HEK293 (cell line): ENCODE results near the gene SIAE.

Experiments used
- CTCF ChIA-PET: fragments of 350-600 bp; formaldehyde crosslinking; extraction: SDS; loops from one replicate; lab custom pipeline; 2021; ENCODE audit warnings: antibody characterized with exemption; lab: Yijun Ruan, JAX
- POLR2A ChIA-PET: fragments of 300-600 bp; formaldehyde crosslinking; extraction: SDS; loops from one replicate; lab custom pipeline; 2020; ENCODE audit warnings: antibody characterized with exemption, inconsistent platforms; lab: Yijun Ruan, JAX
- H3K27ac ChIP-seq: fragments of 200-500 bp; sonication (Bioruptor generic); 2 replicates; pipeline ENCODE4 v1.5.1; 2014; ENCODE audit warnings: low read depth, low read length, control low read depth, inconsistent platforms; ENCODE audit errors: extremely low read depth
- H3K36me3 ChIP-seq, 2 experiments: fragments of 200-500 bp in 1 of 2; sonication (Bioruptor generic) in 1 of 2; 1 replicate in 1 of 2; 2 replicates in 1 of 2; pipeline ENCODE4 v1.5.1; 2014 to 2017; ENCODE audit warnings: inconsistent platforms in 2 of 2, low read length in 2 of 2; ENCODE audit not compliant: control insufficient read depth in 2 of 2, insufficient read depth in 1 of 2
- H3K4me1 ChIP-seq: fragments of 200-500 bp; sonication (Bioruptor generic); 2 replicates; pipeline ENCODE4 v1.5.1; 2014; ENCODE audit warnings: mild to moderate bottlenecking, low read length, inconsistent platforms; ENCODE audit not compliant: control insufficient read depth, insufficient read depth
- H3K4me3 ChIP-seq: 2 replicates; pipeline ENCODE4 v1.5.1; 2011; ENCODE audit warnings: low read depth, mild to moderate bottlenecking, control low read depth, low read length, moderate library complexity
- H3K9me3 ChIP-seq: fragments of 200-500 bp; sonication (Bioruptor generic); 2 replicates; pipeline ENCODE4 v1.5.1; 2014; ENCODE audit warnings: low read depth, low read length, inconsistent platforms; ENCODE audit not compliant: control insufficient read depth, insufficient read depth
- ATF2 ChIP-seq: fragments of 450-650 bp; formaldehyde crosslinking; IDR thresholded peaks from 2 replicates; pipeline ENCODE4 v1.5.1; 2016; ENCODE audit warnings: missing biosample characterization, missing genetic modification characterization, low read depth
- EGR2 ChIP-seq: fragments of 450-650 bp; formaldehyde crosslinking; IDR thresholded peaks from 2 replicates; pipeline ENCODE4 v1.5.1; 2016; ENCODE audit warnings: low read depth, missing biosample characterization, missing genetic modification characterization
- SCRT2 ChIP-seq: fragments of 450-650 bp; formaldehyde crosslinking; IDR thresholded peaks from 2 replicates; pipeline ENCODE4 v1.5.1; 2016; ENCODE audit warnings: missing biosample characterization, missing genetic modification characterization
- SP7 ChIP-seq: fragments of 450-650 bp; formaldehyde crosslinking; IDR thresholded peaks from 2 replicates; pipeline ENCODE4 v1.5.1; 2016; ENCODE audit warnings: missing biosample characterization, missing genetic modification characterization
- ZBTB10 ChIP-seq: fragments of 450-650 bp; formaldehyde crosslinking; IDR thresholded peaks from 2 replicates; pipeline ENCODE4 v1.5.1; 2016; ENCODE audit warnings: missing biosample characterization, missing genetic modification characterization
- ZEB2 ChIP-seq: fragments of 450-650 bp; formaldehyde crosslinking; IDR thresholded peaks from 2 replicates; pipeline ENCODE4 v1.5.1; 2016; ENCODE audit warnings: missing biosample characterization, missing genetic modification characterization
- ZNF175 ChIP-seq: fragments of 450-650 bp; formaldehyde crosslinking; IDR thresholded peaks from 2 replicates; pipeline ENCODE4 v1.5.1; 2016; ENCODE audit warnings: missing biosample characterization, missing genetic modification characterization
- ZNF19 ChIP-seq: fragments of 450-650 bp; formaldehyde crosslinking; IDR thresholded peaks from 2 replicates; pipeline ENCODE4; 2016; ENCODE audit warnings: missing biosample characterization, missing genetic modification characterization, low read depth
- ZNF560 ChIP-seq: fragments of 450-650 bp; formaldehyde crosslinking; IDR thresholded peaks from 2 replicates; pipeline ENCODE4 v1.5.1; 2017; ENCODE audit warnings: missing biosample characterization, missing genetic modification characterization, borderline replicate concordance
- ZNF639 ChIP-seq: fragments of 450-650 bp; formaldehyde crosslinking; IDR thresholded peaks from 2 replicates; pipeline ENCODE4 v1.5.1; 2016; ENCODE audit warnings: missing biosample characterization, missing genetic modification characterization
- ZSCAN18 ChIP-seq: fragments of 450-650 bp; formaldehyde crosslinking; IDR thresholded peaks from 2 replicates; pipeline ENCODE4 v1.5.1; 2016; ENCODE audit warnings: missing biosample characterization, missing genetic modification characterization
- TF ChIP-seq, protein P1 (sequence below): IDR thresholded peaks from 2 replicates; pipeline ENCODE4 v1.6.1; 2011; ENCODE audit warnings: mild to moderate bottlenecking, low read depth, low read length, borderline replicate concordance
- TF ChIP-seq, protein P2 (sequence below): fragments of 450-650 bp; formaldehyde crosslinking; IDR thresholded peaks from 2 replicates; pipeline ENCODE4 v1.5.1; 2016; ENCODE audit warnings: missing biosample characterization, missing genetic modification characterization
- TF ChIP-seq, protein P3 (sequence below): fragments of 450-650 bp; formaldehyde crosslinking; IDR thresholded peaks from 2 replicates; pipeline ENCODE4 v1.5.1; 2016; ENCODE audit warnings: missing biosample characterization, missing genetic modification characterization, low read depth

The SIAE gene

DNA sequence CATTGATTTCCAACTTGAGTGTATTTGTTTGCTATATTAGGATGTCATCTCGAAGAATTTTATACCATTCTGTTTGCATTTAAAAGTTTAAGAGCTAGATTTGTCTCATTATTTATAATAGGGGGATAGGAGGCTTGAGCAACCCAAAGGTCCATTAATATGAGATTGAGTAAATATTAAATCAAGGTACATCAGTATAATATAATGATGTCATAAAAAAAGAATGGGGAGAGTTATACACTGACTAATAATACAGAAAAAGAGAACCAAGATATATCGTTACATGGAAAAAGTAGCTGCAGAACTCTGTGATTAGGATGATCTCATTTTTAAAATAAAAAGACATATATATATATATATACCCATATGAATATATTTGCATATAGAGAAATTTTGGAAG, 19.6 kb upstream of the SIAE start:
- no peak overlapping the region for H3K27ac ChIP-seq
- H3K4me1 ChIP-seq = no peaks in the 10 kb centered on the region
- H3K4me3 ChIP-seq = no peak overlapping the region
- CTCF ChIA-PET = no interaction called here
- no peaks in the 10 kb centered on the region for H3K9me3 ChIP-seq
- TF ChIP-seq, protein P1, sequence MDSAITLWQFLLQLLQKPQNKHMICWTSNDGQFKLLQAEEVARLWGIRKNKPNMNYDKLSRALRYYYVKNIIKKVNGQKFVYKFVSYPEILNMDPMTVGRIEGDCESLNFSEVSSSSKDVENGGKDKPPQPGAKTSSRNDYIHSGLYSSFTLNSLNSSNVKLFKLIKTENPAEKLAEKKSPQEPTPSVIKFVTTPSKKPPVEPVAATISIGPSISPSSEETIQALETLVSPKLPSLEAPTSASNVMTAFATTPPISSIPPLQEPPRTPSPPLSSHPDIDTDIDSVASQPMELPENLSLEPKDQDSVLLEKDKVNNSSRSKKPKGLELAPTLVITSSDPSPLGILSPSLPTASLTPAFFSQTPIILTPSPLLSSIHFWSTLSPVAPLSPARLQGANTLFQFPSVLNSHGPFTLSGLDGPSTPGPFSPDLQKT = no peak
- no peak for TF ChIP-seq ZNF175 (tag by site-specific recombination)
- TF ChIP-seq ZNF19 (tag by site-specific recombination) = no peak
- TF ChIP-seq ZEB2 = no peak
- TF ChIP-seq ATF2 (tag by site-specific recombination) = peak; percentile 71
- TF ChIP-seq SP7 (tag by site-specific recombination) = no peak
- TF ChIP-seq ZBTB10 (tag by site-specific recombination) = no peak
- no peak for TF ChIP-seq SCRT2 (tag by site-specific recombination)
- TF ChIP-seq ZSCAN18 (tag by site-specific recombination) = no peak
- TF ChIP-seq, all 188 proteins: peak for 1
- H3K36me3 ChIP-seq = peaks cover 0 to 3% of the 10 kb centered on the region in 2 experiments; a peak in 1 of 3 replicates
- POLR2A ChIA-PET = no interaction called here

GRCh38 chr11:124682443-124682842, 8.9 kb upstream of the SIAE start:
- Histone ChIP-seq H3K4me1 (no peaks in the 10 kb centered on the region), H3K9me3 (no peaks in the 10 kb centered on the region), H3K36me3 (peaks cover 0 to 5% of the 10 kb centered on the region in 2 experiments; a peak in 1 of 3 replicates)
- CTCF ChIA-PET = no interaction called here
- TF ChIP-seq ZNF560 (tag by site-specific recombination) (no peak), ZNF639 (no peak), EGR2 (tag by site-specific recombination) (no peak)
- TF ChIP-seq, protein P2, sequence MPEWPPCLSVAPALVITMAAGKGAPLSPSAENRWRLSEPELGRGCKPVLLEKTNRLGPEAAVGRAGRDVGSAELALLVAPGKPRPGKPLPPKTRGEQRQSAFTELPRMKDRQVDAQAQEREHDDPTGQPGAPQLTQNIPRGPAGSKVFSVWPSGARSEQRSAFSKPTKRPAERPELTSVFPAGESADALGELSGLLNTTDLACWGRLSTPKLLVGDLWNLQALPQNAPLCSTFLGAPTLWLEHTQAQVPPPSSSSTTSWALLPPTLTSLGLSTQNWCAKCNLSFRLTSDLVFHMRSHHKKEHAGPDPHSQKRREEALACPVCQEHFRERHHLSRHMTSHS (tag by site-specific recombination) = no peak
- TF ChIP-seq, protein P3, sequence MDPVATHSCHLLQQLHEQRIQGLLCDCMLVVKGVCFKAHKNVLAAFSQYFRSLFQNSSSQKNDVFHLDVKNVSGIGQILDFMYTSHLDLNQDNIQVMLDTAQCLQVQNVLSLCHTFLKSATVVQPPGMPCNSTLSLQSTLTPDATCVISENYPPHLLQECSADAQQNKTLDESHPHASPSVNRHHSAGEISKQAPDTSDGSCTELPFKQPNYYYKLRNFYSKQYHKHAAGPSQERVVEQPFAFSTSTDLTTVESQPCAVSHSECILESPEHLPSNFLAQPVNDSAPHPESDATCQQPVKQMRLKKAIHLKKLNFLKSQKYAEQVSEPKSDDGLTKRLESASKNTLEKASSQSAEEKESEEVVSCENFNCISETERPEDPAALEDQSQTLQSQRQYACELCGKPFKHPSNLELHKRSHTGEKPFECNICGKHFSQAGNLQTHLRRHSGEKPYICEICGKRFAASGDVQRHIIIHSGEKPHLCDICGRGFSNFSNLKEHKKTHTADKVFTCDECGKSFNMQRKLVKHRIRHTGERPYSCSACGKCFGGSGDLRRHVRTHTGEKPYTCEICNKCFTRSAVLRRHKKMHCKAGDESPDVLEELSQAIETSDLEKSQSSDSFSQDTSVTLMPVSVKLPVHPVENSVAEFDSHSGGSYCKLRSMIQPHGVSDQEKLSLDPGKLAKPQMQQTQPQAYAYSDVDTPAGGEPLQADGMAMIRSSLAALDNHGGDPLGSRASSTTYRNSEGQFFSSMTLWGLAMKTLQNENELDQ (tag by site-specific recombination) = no peak
- TF ChIP-seq, all 188 proteins: peak for 0
- no peak overlapping the region for H3K4me3 ChIP-seq
- POLR2A ChIA-PET = no interaction called here
- no peak overlapping the region for H3K27ac ChIP-seq
